ENCODE results near the gene APBB2. TPM values are rescaled to one million over a fixed set of nuclear protein-coding genes. Genes with fewer than 3 reads are reported as not detected.

The APBB2 gene
- total and polyA plus RNA-seq, 8 donors, result 4.7 to 55.4 (median 23.1) TPM

GRCh38 chr4:41212616-41213203 is 1.6 kb downstream of the APBB2 start:
- H3K9me3 ChIP-seq, result no peaks in the 10 kb centered on the region
- H3K4me1 ChIP-seq, result peaks cover 20 to 75% (median 40%) of the 10 kb centered on the region in 4 donors
- peak overlapping the region; percentile 81 to 96 (median 92) for H3K4me3 ChIP-seq
- H3K27me3 ChIP-seq, result peaks cover 0 to 10% (median 0%) of the 10 kb centered on the region in 3 donors
- H3K27ac ChIP-seq, result peak overlapping the region in 2 of 5 donors; percentile 89 to 90
- no peaks in the 10 kb centered on the region for H3K36me3 ChIP-seq
- DNase-seq, result peak; percentile 47 to 86
- intact Hi-C loops (cut with DNase I; ENCODE audit: low total_unique reads), result loop anchor here (5.0 kb wide), 2 partner anchors 235 to 285 kb away; no protein-coding TSS in a partner anchor
- no peak for TF ChIP-seq EP300 (IDR thresholded peaks at IDR 0.05)
- TF ChIP-seq POLR2AphosphoS5 (IDR thresholded peaks at IDR 0.05), result peak in 1 of 3 donors; percentile 52
- peak in 5 of 7 experiments; percentile 38 to 73 (median 44) for TF ChIP-seq CTCF (IDR thresholded peaks at IDR 0.05)
- 6 to 28% (median 15%) methylated on average over 12 of the region's 12 CpGs for WGBS, 5 donors

GRCh38 chr4:41211951-41212615 is 2.3 kb downstream of the APBB2 start:
- peak overlapping the region; percentile 81 to 96 (median 92) for H3K4me3 ChIP-seq
- intact Hi-C loops (cut with DNase I; ENCODE audit: low total_unique reads), result loop anchor here (5.0 kb wide), 2 partner anchors 235 to 285 kb away; no protein-coding TSS in a partner anchor

GRCh38 chr4:41209901-41210300 is 4.4 kb downstream of the APBB2 start:
- Histone ChIP-seq H3K4me1 (peaks cover 13 to 75% (median 28%) of the 10 kb centered on the region in 4 donors), H3K27me3 (peaks cover 0 to 10% (median 0%) of the 10 kb centered on the region in 3 donors), H3K27ac (no peak overlapping the region), H3K9me3 (no peaks in the 10 kb centered on the region), H3K4me3 (no peak overlapping the region), H3K36me3 (no peaks in the 10 kb centered on the region)
- intact Hi-C loops (cut with DNase I; ENCODE audit: low total_unique reads), result loop anchor here (5.0 to 10.0 kb wide), 3 partner anchors 65 to 283 kb away; no protein-coding TSS in a partner anchor
- WGBS, 5 donors, result 70 to 89% (median 81%) methylated on average over 8 to 9 of the region's 9 CpGs
- TF ChIP-seq EP300 (IDR thresholded peaks at IDR 0.05) (no peak), POLR2AphosphoS5 (IDR thresholded peaks at IDR 0.05) (no peak), CTCF (IDR thresholded peaks at IDR 0.05) (no peak), POLR2A (IDR thresholded peaks at IDR 0.05) (no peak)
- no peak for DNase-seq

More at GRCh38 chr4:41211951-41212615, 2.3 kb downstream of the APBB2 start:
- peaks cover 20 to 75% (median 39%) of the 10 kb centered on the region in 4 donors for H3K4me1 ChIP-seq
- no peak for TF ChIP-seq POLR2A (IDR thresholded peaks at IDR 0.05)
- no peak for TF ChIP-seq POLR2AphosphoS5 (IDR thresholded peaks at IDR 0.05)
- no peak for TF ChIP-seq CTCF (IDR thresholded peaks at IDR 0.05)
- no peak for TF ChIP-seq EP300 (IDR thresholded peaks at IDR 0.05)
- peak overlapping the region in 2 of 5 donors; percentile 13 to 90 for H3K27ac ChIP-seq
- WGBS, 5 donors, result 82 to 97% (median 91%) methylated on average over 1 of the region's 1 CpG
- H3K36me3 ChIP-seq, result no peaks in the 10 kb centered on the region
- DNase-seq, result no peak
- peaks cover 0 to 10% (median 0%) of the 10 kb centered on the region in 3 donors for H3K27me3 ChIP-seq
- H3K9me3 ChIP-seq, result no peaks in the 10 kb centered on the region

GRCh38 chr4:41209187-41209586 is 5.2 kb downstream of the APBB2 start:
- no peak for TF ChIP-seq CTCF (IDR thresholded peaks at IDR 0.05)
- no peak for TF ChIP-seq EP300 (IDR thresholded peaks at IDR 0.05)
- no peak for TF ChIP-seq POLR2AphosphoS5 (IDR thresholded peaks at IDR 0.05)
- no peak for TF ChIP-seq POLR2A (IDR thresholded peaks at IDR 0.05)
- H3K27ac ChIP-seq, result peak overlapping the region in 2 of 5 donors; percentile 29 to 38
- peaks cover 20 to 78% (median 31%) of the 10 kb centered on the region in 4 donors for H3K4me1 ChIP-seq
- H3K9me3 ChIP-seq, result no peaks in the 10 kb centered on the region
- H3K27me3 ChIP-seq, result peaks cover 0 to 8% (median 0%) of the 10 kb centered on the region in 3 donors
- intact Hi-C loops (cut with DNase I; ENCODE audit: low total_unique reads), result loop anchor here (10.0 kb wide), 1 partner anchor 64 kb away; no protein-coding TSS in a partner anchor
- peak overlapping the region in 1 of 4 donors; percentile 14 for H3K4me3 ChIP-seq
- 28 to 69% (median 49%) methylated on average over 5 of the region's 5 CpGs for WGBS, 5 donors
- H3K36me3 ChIP-seq, result no peaks in the 10 kb centered on the region
- DNase-seq, result peak; percentile 28 to 65
